SK-N-MC (cell line): ENCODE measurements around the gene JUP.

ENCODE experiments used
- EZH2 ChIP-seq: fragments of 200-600 bp; sonication (generic); IDR thresholded peaks from one replicate; pipeline ENCODE4 v1.6.1; 2017; ENCODE audit warnings: antibody characterized with exemption
- FOXP2 ChIP-seq: optimal IDR thresholded peaks from 2 replicates; pipeline ENCODE3; 2011; ENCODE audit warnings: mild to moderate bottlenecking, moderate library complexity; ENCODE audit not compliant: insufficient read depth; ENCODE audit errors: extremely low read length, control extremely low read depth
- POLR2AphosphoS5 ChIP-seq: IDR thresholded peaks from 2 replicates; pipeline ENCODE4 v1.6.1; 2012; ENCODE audit warnings: mild to moderate bottlenecking, low read depth, low read length, borderline replicate concordance

DNA sequence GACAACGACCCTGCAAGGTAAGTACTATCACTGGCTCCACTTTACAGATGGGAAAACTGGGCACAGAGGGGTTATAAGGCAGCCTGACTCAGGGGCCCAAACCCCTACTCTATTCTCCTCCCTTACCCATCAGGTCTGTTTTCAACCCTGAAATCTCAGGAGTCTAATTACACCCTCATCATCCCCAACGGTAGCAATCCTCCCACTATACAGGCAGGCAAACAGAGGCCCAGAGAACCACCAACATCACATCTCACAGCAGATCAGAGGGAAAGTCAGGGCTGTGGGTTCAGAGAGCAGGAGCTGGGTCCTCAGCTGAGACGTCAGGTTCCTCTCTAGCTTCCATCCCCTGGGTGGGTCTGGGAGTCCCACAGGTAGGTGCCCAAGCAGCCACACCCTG, 16.5 kb downstream of the JUP start:
- TF ChIP-seq POLR2AphosphoS5 (no peak), EZH2 (no peak), FOXP2 (no peak)
